ENCODE measurements around the gene STH. TPM values are rescaled to one million over a fixed set of nuclear protein-coding genes. Genes with fewer than 3 reads are reported as not detected.

Gene STH
- total and polyA plus RNA-seq, 12 donors: not detected

DNA sequence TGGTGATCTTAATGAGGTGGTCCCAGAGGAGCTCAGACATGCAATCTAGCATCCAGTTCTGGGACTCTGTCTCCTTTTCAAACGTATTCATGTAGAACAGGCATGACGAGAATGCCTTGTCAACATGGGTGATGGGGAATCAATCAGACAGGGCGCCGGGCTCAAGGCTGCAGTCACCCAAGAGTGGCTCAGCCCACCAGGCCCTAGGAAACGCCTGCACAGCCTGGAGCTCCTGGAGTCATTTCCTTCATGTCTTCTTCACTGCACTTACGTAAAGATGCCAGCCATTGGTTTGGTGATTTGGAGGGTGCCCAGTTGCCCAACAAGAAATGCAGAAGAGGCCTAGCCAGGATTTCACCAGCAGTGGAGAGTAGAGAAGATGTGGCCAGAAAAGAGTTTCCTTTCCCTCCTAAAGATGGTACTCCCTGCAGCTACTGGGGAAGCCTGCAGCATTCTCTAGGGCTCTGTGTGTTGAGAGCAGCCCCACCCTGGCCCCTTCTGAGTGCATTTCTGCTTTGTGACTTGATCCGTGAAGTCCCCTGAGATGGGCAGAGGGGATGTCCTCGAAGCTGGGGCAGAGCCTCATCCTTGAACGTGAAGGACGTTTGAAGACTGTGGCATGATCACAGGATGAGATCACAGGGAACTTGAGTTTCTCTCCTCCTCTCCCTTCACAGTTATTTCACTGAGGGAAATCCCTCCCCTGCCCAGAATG is 24.0 kb upstream of the STH start:
- Histone ChIP-seq H3K9me3 (peaks cover 0 to 5% (median 0%) of the 10 kb centered on the region in 11 donors), H3K27me3 (peaks cover 0 to 4% (median 0%) of the 10 kb centered on the region in 7 donors), H3K27ac (no peak overlapping the region), H3K4me1 (peaks cover 0 to 4% (median 0%) of the 10 kb centered on the region in 9 donors), H3K4me3 (no peak overlapping the region), H3K36me3 (no peaks in the 10 kb centered on the region)
- WGBS, 2 donors: 73 to 76% methylated on average over 10 of the region's 10 CpGs
- DNase-seq: no peak
- TF ChIP-seq, protein P1, sequence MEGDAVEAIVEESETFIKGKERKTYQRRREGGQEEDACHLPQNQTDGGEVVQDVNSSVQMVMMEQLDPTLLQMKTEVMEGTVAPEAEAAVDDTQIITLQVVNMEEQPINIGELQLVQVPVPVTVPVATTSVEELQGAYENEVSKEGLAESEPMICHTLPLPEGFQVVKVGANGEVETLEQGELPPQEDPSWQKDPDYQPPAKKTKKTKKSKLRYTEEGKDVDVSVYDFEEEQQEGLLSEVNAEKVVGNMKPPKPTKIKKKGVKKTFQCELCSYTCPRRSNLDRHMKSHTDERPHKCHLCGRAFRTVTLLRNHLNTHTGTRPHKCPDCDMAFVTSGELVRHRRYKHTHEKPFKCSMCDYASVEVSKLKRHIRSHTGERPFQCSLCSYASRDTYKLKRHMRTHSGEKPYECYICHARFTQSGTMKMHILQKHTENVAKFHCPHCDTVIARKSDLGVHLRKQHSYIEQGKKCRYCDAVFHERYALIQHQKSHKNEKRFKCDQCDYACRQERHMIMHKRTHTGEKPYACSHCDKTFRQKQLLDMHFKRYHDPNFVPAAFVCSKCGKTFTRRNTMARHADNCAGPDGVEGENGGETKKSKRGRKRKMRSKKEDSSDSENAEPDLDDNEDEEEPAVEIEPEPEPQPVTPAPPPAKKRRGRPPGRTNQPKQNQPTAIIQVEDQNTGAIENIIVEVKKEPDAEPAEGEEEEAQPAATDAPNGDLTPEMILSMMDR (IDR thresholded peaks at IDR 0.05): no peak
- ATAC-seq: no peak
- intact Hi-C loops (cut with DNase I): no loop called here

GRCh38 chr17:45975640-45976295 is 23.3 kb upstream of the STH start:
- Histone ChIP-seq H3K9me3 (peaks cover 0 to 5% (median 0%) of the 10 kb centered on the region in 11 donors), H3K36me3 (no peaks in the 10 kb centered on the region), H3K4me3 (no peak overlapping the region), H3K27ac (no peak overlapping the region), H3K4me1 (peaks cover 0 to 4% (median 0%) of the 10 kb centered on the region in 9 donors), H3K27me3 (no peaks in the 10 kb centered on the region)
- WGBS, 2 donors: 80 to 83% methylated on average over 8 of the region's 8 CpGs
- TF ChIP-seq, protein P1 (IDR thresholded peaks at IDR 0.05): no peak
- ATAC-seq (no peak), DNase-seq (no peak)
- intact Hi-C loops (cut with DNase I): no loop called here

DNA sequence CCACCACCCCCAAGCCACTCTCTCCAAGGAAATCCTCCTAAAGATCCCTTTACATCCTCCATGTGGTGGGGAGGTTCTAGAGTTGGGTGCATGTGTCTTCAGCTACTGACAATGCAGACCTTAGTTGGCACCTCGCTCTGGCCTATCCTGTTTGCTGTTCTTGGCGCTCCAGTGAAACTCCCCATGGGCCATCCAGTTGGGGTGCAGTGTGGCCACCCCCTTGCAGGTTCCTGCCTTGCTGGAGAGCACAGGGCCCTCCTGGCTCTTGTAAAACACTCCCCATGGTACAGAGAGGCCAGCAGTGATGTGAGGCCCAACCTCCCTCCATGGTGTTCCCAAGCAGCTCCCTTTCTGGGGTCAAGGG is 22.7 kb upstream of the STH start:
- no peaks in the 10 kb centered on the region for H3K27me3 ChIP-seq
- TF ChIP-seq, protein P1 (IDR thresholded peaks at IDR 0.05): no peak
- H3K36me3 ChIP-seq: no peaks in the 10 kb centered on the region
- intact Hi-C loops (cut with DNase I): no loop called here
- ATAC-seq (no peak), DNase-seq (no peak)
- peaks cover 0 to 4% (median 0%) of the 10 kb centered on the region in 9 donors for H3K4me1 ChIP-seq
- 96 to 100% methylated on average over 2 of the region's 2 CpGs for WGBS, 2 donors
- H3K9me3 ChIP-seq: peaks cover 0 to 5% (median 0%) of the 10 kb centered on the region in 11 donors
- H3K4me3 ChIP-seq: no peak overlapping the region
- H3K27ac ChIP-seq: no peak overlapping the region

GRCh38 chr17:45976755-45977505 is 22.1 kb upstream of the STH start:
- no peak overlapping the region for H3K27ac ChIP-seq
- intact Hi-C loops (cut with DNase I): no loop called here
- ATAC-seq: peak in 2 of 8 donors; percentile 43 to 49

More at GRCh38 chr17:45976755-45977505, 22.1 kb upstream of the STH start:
- TF ChIP-seq, protein P1 (IDR thresholded peaks at IDR 0.05): no peak
- no peak for DNase-seq
- Histone ChIP-seq H3K27me3 (no peaks in the 10 kb centered on the region), H3K9me3 (peaks cover 0 to 5% (median 0%) of the 10 kb centered on the region in 11 donors), H3K36me3 (no peaks in the 10 kb centered on the region), H3K4me3 (no peak overlapping the region), H3K4me1 (peaks cover 0 to 4% (median 0%) of the 10 kb centered on the region in 9 donors)
- WGBS, 2 donors: 80 to 85% methylated on average over 18 of the region's 18 CpGs
